DMS53 treated with DMSO at 0.1 percent for 48 hours (cell line): ENCODE data around the gene ADAMTSL1.

ENCODE experiments used
- DNase-seq: peaks from one replicate; lab custom pipeline; 2025; ENCODE audit not compliant: unreplicated experiment; lab: John Stamatoyannopoulos, UW

Gene ADAMTSL1

DNA sequence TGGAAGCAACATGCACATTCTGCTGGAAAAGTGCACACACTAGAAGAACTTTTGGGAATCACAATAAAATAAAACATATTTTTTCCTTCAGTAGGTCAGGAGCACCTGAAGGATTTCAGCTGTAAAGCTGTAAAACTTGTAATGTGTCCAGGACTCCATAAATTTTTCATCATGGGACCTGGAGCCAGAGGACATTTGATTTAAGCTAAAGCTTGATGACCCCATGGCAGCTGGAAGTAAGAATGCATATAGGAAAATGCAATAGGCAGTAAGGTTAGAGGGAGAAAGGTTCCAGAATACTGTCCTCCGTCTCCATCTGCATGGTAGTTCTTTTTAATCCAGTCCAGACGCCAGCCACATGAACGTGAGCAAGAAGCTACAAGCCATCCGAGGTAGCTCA lies 166.0 kb downstream of the ADAMTSL1 start:
- no peak for DNase-seq

- no peak for DNase-seq
Measured at GRCh38 chr9:18658804-18659705, 185.1 kb downstream of the ADAMTSL1 start.

DNA sequence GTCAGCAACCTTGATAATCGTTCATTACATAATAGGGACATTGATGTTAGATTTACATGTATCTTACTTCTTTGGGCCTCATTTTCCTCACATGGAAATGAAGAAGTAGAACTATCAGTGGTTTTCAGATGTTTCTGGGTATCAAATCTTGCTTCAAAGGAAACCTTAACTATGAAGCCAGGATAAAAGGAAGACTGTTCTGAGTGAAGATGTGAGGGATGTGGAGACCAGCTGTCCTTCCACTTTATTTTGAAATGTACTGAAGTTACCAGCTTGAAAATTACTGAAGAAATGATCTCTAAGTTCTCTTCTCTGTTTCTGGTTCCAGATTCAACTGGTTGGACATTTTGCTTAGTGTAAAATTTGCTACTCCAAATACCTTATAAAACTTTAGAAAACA lies 186.0 kb downstream of the ADAMTSL1 start:
- no peak for DNase-seq

GRCh38 chr9:18662320-18662719 lies 188.4 kb downstream of the ADAMTSL1 start:
- no peak for DNase-seq

DNA sequence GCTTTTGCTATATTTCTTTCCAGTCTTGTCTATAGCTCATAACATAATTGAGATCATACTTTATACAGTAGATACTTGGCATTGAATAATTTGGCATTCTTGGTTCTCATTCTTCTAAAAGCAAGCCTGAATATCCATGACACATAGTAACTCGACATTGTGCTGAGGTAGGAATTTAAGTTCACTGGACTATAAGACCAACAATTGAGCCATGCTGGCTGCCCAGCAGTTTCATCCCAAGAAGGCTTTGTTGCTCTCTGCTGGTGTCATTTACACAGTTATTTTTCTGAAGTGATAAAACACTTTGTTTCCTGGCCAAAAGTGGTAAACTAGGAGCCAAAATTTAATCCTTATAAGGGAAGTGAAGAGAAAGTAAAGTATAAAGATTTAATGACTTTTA lies 192.0 kb downstream of the ADAMTSL1 start:
- no peak for DNase-seq

- no peak for DNase-seq
Measured at GRCh38 chr9:18666348-18666747, 192.4 kb downstream of the ADAMTSL1 start.

GRCh38 chr9:18666986-18667772 lies 193.2 kb downstream of the ADAMTSL1 start:
- DNase-seq, result no peak

DNA sequence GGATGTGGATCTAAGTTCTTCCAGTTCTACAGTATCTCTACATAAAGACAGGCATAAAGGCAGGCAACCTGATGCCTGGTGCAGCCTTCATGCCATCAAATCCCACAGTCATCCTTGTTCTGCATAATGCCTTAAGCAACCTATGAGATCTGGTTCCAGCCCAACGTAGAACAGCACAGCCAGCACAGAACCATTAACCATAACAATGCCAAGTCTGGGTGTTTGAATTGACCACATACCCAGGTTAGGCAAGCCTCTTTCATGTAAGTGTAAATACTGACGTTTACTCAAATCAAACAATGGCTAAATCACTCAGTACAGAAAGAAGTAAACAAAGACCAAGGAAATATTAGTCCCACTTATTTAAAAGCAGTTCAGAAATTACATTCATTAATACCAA lies 195.0 kb downstream of the ADAMTSL1 start:
- peak; percentile 63 for DNase-seq

- no peak for DNase-seq
Measured at GRCh38 chr9:18672706-18673105, 198.8 kb downstream of the ADAMTSL1 start.

- peak; percentile 7 for DNase-seq
Measured at GRCh38 chr9:18673179-18673578, 199.2 kb downstream of the ADAMTSL1 start.

- no peak for DNase-seq
Measured at GRCh38 chr9:18675332-18675731, 201.4 kb downstream of the ADAMTSL1 start.

DNA sequence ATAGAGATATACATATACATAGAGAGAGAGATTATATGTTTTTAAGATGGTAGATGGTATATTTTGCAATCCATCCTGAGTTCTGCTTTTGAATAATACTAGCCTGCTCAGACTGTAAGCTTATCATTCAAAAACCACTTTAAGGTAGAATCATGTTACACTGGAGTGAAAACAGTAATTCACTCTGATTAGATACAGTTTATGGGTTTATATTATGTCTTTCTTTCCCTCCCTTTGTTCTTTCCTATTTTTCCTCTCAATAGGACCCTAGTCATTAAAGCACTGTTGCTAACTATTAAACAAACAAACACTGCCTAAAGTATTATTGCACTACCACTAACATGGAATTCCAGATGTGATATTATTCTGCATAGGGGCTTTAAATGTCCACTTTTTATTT lies 202.0 kb downstream of the ADAMTSL1 start:
- DNase-seq, result no peak

GRCh38 chr9:18676525-18676924 lies 202.6 kb downstream of the ADAMTSL1 start:
- DNase-seq, result no peak

DNA sequence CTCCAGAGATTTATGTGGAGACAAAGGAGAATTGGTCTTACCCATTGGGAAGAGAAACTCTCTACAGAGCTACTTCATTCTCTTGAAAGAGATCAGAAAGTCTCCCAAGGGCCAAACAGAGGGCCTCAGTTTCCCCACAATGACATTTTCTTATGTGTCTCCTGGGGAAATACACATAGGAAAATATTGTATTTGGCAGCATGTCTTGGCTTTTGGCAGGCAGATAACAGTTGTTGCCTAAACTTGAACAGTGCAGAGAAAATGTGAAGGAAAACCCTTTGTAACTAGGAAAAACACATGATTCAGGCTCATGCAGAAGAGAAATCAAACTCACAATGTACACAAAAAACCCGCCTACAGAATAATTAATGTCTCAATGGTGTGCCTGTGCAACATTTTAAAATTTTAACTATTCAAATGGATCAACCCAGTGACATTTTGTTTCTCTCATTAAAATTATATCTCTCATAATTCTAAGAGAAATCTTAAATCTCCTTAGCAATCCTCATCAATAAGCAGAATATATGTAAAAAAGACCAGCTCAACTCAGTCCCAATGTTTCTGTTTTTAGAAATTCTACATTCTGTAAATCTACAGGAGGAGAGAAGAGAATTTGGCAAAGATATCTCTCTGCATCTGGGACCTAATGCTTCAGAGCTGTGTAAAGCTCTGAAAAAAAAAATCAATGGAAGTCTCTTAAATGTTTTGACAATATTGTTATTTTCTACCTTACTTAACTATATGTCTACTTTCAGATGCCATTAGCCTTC lies 205.1 kb downstream of the ADAMTSL1 start:
- DNase-seq, result no peak

DNA sequence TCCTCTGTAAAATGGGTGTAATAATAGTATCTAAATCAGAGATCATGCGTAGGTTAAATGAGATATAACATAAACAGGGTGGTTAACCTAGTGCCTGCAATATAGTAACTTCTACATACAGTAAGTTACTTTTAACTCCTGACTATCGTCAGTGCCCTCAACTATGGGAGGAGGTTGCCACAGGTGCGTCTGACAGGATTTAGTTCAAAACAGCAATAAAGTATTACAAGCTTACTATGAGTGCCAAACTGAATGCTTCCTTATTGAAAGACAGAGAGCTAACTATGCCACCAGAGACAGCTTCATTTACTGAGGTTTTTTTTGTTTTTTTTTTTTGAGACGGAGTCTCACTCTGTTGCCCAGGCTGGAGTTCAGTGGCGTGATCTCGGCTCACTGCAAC lies 209.0 kb downstream of the ADAMTSL1 start:
- DNase-seq, result no peak

- no peak for DNase-seq
Measured at GRCh38 chr9:18683312-18683711, 209.4 kb downstream of the ADAMTSL1 start.

GRCh38 chr9:18683851-18684250 lies 209.9 kb downstream of the ADAMTSL1 start:
- DNase-seq, result no peak

DNA sequence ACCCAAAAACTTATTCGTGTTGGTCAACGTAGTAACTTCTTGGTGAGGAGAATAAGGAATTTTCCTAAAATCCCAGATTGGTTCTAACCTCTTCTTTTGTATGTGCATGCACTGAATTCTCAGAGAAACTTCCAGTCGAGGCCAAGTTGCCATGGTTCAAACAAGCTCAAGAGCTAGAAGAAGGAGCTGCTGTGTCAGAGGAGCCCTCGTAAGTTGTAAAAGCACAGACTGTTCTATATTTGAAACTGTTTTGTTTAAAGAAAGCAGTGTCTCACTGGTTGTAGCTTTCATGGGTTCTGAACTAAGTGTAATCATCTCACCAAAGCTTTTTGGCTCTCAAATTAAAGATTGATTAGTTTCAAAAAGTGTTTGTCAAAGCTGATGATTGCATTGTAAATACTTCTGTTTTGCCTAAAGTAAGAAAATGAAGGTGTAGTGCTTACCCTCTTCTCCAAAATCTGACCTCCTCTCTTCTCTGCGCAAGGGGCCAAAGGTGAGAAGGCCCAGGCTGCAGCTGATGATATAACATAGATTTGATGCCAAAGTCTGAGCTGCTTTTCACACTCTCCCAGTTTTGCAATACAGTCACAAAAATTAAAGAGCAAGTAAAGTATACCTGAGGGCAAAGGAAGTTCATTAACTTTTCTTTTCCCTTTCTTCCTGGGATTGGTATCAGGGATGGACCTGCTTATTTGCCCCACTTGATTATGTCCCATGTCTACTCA lies 210.8 kb downstream of the ADAMTSL1 start:
- no peak for DNase-seq

DNA sequence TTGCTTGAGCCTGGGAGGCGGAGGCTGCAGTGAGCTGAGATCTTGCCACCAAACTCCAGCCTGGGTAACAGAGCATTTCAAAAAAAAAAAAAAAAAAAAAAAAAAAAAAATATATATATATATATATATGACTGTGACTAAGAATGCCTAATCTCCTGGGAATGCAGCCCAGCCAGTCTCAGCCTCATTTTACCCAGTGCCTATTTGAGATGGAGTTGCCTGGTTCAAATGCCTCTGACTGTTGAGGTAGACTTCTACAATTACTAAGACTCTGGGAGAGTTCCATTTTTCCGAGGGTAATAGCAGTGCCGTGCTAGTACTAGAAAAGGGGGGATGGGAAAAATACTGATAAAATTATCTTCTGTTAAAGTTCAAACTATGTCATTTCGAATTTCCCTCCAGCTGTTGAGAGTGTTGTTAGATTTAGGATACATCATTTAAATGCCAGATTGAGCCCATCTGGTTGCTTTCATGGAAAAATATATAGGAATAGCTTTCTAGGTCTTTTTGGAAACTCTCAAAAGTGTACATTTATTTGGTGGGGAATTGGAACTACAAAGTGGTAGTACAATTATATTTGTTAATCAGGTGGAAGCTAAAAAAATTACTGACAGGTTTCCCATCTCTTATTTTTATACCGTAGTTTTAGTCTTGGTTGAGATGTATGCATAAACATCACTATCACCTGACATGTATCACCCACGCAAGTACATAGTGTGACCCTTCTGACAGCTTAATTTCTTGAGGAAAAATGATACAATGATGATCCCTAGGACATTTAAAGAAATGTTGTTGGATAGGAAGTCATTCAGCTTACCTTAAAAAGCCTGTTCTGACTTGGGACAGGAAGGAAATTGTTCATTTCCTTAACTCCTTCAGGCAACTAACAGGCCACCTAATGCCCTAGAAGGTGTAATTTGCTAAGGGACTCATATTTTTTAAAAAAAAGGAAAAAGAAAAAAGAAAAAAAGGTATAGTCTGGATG lies 214.9 kb downstream of the ADAMTSL1 start:
- DNase-seq, result no peak

GRCh38 chr9:18689921-18690320 lies 216.0 kb downstream of the ADAMTSL1 start:
- no peak for DNase-seq
